K562 (cell line): ENCODE results near the gene TIFAB. TPM values are rescaled to one million over a fixed set of nuclear protein-coding genes. Genes with fewer than 3 reads are reported as not detected.

ENCODE experiments used
- C11orf30 ChIP-seq: fragments of 450-650 bp; IDR thresholded peaks from 2 replicates; pipeline ENCODE4 v1.6.1; 2016; ENCODE audit warnings: low read depth, mild to moderate bottlenecking
- CBFB ChIP-seq: sonication (generic); formaldehyde crosslinking; IDR thresholded peaks from 2 replicates; pipeline ENCODE4 v1.4.0; 2020; ENCODE audit warnings: mild to moderate bottlenecking, missing genetic modification reagents
- CREB3L1 ChIP-seq: fragments of 450-650 bp; IDR thresholded peaks from 2 replicates; pipeline ENCODE4 v1.6.1; 2014; ENCODE audit warnings: low read depth, mild to moderate bottlenecking, moderate library complexity, borderline replicate concordance
- E2F6 ChIP-seq, 2 experiments: IDR thresholded peaks; 2 replicates each; pipeline ENCODE4 v1.6.1; 2011; ENCODE audit warnings: borderline replicate concordance in 1 of 2, control low read depth in 1 of 2, low read depth in 1 of 2, low read length in 1 of 2, mild to moderate bottlenecking in 1 of 2, mixed read lengths in 1 of 2, moderate library complexity in 1 of 2; ENCODE audit not compliant: insufficient read depth in 1 of 2, insufficient read length in 1 of 2, poor library complexity in 1 of 2, severe bottlenecking in 1 of 2; ENCODE audit errors: extremely low read depth in 1 of 2
- ETV6 ChIP-seq, 3 experiments: fragments of 150-350 bp in 1 of 3; sonication (generic) in 1 of 3; formaldehyde crosslinking in 1 of 3; IDR thresholded peaks; 2 replicates each; pipeline versions ENCODE4 v1.6.1 to v1.8.0; 2014 to 2022; ENCODE audit warnings: borderline replicate concordance in 2 of 3, low read depth in 2 of 3, antibody characterized with exemption in 1 of 3, low read length in 1 of 3, mild to moderate bottlenecking in 1 of 3, missing genetic modification reagents in 1 of 3
- GTF2E2 ChIP-seq: fragments of 200-800 bp; sonication (Bioruptor generic); IDR thresholded peaks from 2 replicates; pipeline ENCODE4 v1.6.1; 2016; ENCODE audit warnings: missing genetic modification characterization, missing compliant biosample characterization
- NCOR1 ChIP-seq: fragments of 450-650 bp; IDR thresholded peaks from 2 replicates; pipeline ENCODE4 v1.6.1; 2016; ENCODE audit warnings: mild to moderate bottlenecking, moderate library complexity
- NR0B1 ChIP-seq: fragments of 450-650 bp; IDR thresholded peaks from one replicate; pipeline ENCODE4 v1.6.1; 2018; ENCODE audit warnings: mild to moderate bottlenecking, moderate library complexity; ENCODE audit not compliant: partially characterized antibody
- POLR2B ChIP-seq: fragments of 450-650 bp; IDR thresholded peaks from 2 replicates; pipeline ENCODE4 v1.6.1; 2018; ENCODE audit warnings: low read depth; ENCODE audit not compliant: partially characterized antibody
- STAT5A ChIP-seq: IDR thresholded peaks from 2 replicates; pipeline ENCODE4 v1.6.1; 2012; ENCODE audit warnings: low read length, inconsistent platforms, borderline replicate concordance
- ZKSCAN8 ChIP-seq: fragments of 200-800 bp; sonication (Bioruptor generic); IDR thresholded peaks from 2 replicates; pipeline ENCODE4 v1.6.1; 2016; ENCODE audit warnings: missing genetic modification characterization, missing compliant biosample characterization
- ZNF318 ChIP-seq, 2 experiments: fragments of 450-650 bp; IDR thresholded peaks; 2 replicates each; pipeline ENCODE4 v1.6.1; 2016; ENCODE audit warnings: mild to moderate bottlenecking in 2 of 2, borderline replicate concordance in 1 of 2, low read depth in 1 of 2, moderate library complexity in 1 of 2
- polyA plus RNA-seq, 8 experiments: library from polyadenylated mRNA; depleted of rRNA in 4 of 8; stranded (reverse) in 5 of 8; unstranded in 3 of 8; fragments of >200 nt; fragmentation: Nextera tagmentation in 2 of 8; fragmentation: Illumina TruSeq in 1 of 8; extraction: Ambion mirVana in 2 of 8; extraction: Trizol in 1 of 8; gene quantifications; 2 replicates each; pipeline versions ENCODE4 v1.2.1 to v1.2.3, GENCODE V29; 2011 to 2014; ENCODE audit warnings: inconsistent platforms in 1 of 8, missing spikeins in 1 of 8
- total RNA-seq, 7 experiments: library from RNA; depleted of rRNA in 6 of 7; stranded (reverse); fragments of >200 nt in 6 of 7; fragmentation: Illumina TruSeq in 2 of 7; extraction: Trizol in 2 of 7; gene quantifications; 2 replicates each; pipeline versions ENCODE4 v1.2.1 to v1.2.3, GENCODE V29; 2011 to 2021; ENCODE audit warnings: low replicate concordance in 1 of 7

The TIFAB gene
- total and polyA plus RNA-seq, 9 of the 15 experiments (the other 6 are each of a cell fraction or from before 2014, with no cell fraction given) = not detected

GRCh38 chr5:135456238-135457099, 4.3 kb upstream of the TIFAB start (continued):
- no peak for TF ChIP-seq ZNF318 (IDR thresholded peaks at IDR 0.05; ENCODE audit: borderline replicate concordance in 1 of 2, low read depth in 1 of 2)
- TF ChIP-seq NCOR1 = peak; percentile 57
- peak; percentile 35; the same call in 1 of the 2 replicates for TF ChIP-seq STAT5A
- 0 out of 2 replicates have a peak, but pooled peaks have one; percentile 44 for TF ChIP-seq GTF2E2 (tag)
- TF ChIP-seq CREB3L1 = no peak; the same call in 1 of the 2 replicates
- 0 out of 2 replicates have a peak, but pooled peaks have one; percentile 27 for TF ChIP-seq CBFB (CRISPR knock-in tag)
- TF ChIP-seq NR0B1 = no peak
- TF ChIP-seq ZKSCAN8 = peak; percentile 63; the same call in 1 of the 2 replicates
- peak; percentile 31; the same call in 1 of the 2 replicates for TF ChIP-seq C11orf30
- TF ChIP-seq ETV6 (IDR thresholded peaks at IDR 0.05; ENCODE audit: borderline replicate concordance in 1 of 2, low read depth in 2 of 2, low read length in 1 of 2) = no peak
- peak; percentile 69; the same call in 1 of the 2 replicates for TF ChIP-seq ETV6 (CRISPR knock-in tag; IDR thresholded peaks at IDR 0.05; ENCODE audit: borderline replicate concordance)
- peak in 1 of 2 experiments; percentile 65 for TF ChIP-seq E2F6 (IDR thresholded peaks at IDR 0.05; ENCODE audit: borderline replicate concordance in 1 of 2, extremely low read depth in 1 of 2, insufficient read depth in 1 of 2, insufficient read length in 1 of 2, low read depth in 1 of 2, low read length in 1 of 2, poor library complexity in 1 of 2, severe bottlenecking in 1 of 2)
- TF ChIP-seq POLR2B = peak; percentile 40
